Measurements from ENCODE around the gene CRTC3.

Gene CRTC3

DNA sequence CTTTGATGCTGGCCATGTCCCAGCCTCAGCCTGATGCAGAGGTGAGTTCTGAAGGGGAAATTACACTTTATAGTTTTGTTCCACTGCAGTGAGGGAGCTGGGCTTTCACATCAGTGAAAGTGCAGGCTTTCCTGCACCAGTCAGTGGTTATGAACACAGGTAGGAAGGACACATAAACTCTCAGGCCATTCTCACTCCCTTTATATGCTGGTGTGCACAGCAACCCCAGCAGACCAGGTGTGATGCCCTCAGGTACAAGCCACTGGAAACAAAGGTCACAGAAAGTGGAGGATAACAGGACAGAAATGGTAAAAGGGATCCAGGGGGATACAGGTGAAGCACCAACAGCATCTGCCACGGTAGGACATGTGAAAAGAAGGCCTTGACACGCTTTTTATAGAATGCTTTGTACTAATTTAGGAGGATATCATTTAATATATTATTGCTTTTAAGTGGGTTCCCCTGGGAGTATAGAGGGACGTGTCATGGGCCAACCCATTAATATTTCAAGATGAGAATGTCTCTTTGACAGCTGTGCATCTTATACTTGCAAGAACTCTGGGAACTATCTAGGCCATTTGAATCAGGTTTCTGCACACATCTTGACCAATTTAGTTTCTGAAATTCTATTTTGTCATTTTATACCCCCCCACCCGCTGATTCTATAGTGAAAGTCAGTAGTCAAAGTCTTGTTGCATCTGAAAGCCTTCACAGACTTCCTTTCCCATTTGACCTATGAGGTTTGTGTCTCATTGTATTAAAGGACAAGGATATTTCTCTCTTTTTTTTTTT lies 162.5 kb downstream of the CRTC3 start:
- Histone ChIP-seq H3K4me1 (peaks cover 16 to 37% (median 32%) of the 10 kb centered on the region in 10 experiments), H4K20me1 (no peaks in the 10 kb centered on the region), H3K9me3 (replicated peaks in 1 of 11) (peaks cover 14 to 28% (median 23%) of the 10 kb centered on the region in 11 experiments; a peak in 21 of 22 replicates), H3K36me3 (peaks cover 0 to 7% (median 0%) of the 10 kb centered on the region in 11 experiments; a peak in 3 of 22 replicates), H3K27me3 (no peaks in the 10 kb centered on the region), H3K4me2 (peak overlapping the region in 8 of 11 experiments; percentile 16 to 65 (median 36); a peak in 16 of 22 replicates), H3K9ac (no peak overlapping the region), H3K27ac (no peak overlapping the region), H3K4me3 (no peak overlapping the region)
- TF ChIP-seq Cebpa-rat (IDR thresholded peaks at IDR 0.05): no peak

Measured in BLaER1 treated with 17β-estradiol and CSF1 and Interleukin-3, amounts not matched to agents 10 nM and 100 nM (cell line).